Vagina (tissue), 2 donors: ENCODE data around the gene TLCD2.
"Not testable (repeated sequence)": the region's sequence is repeated elsewhere in the genome, so short reads cannot be mapped to it uniquely, and the experiment has no call there.

ENCODE experiments used
- CTCF ChIP-seq, 3 experiments: fragments of 450-650 bp in 2 of 3; fragments of 200-600 bp in 1 of 3; sonication (generic) in 1 of 3; IDR thresholded peaks; one replicate each; pipeline ENCODE4 v1.5.1; 2017 to 2019; ENCODE audit warnings: antibody characterized with exemption in 3 of 3, mild to moderate bottlenecking in 2 of 3, moderate library complexity in 2 of 3
- POLR2A ChIP-seq, 2 donors: fragments of 450-650 bp; IDR thresholded peaks; one replicate each; pipeline ENCODE4 v1.6.1; 2017; ENCODE audit warnings: antibody characterized with exemption in 2 of 2, mild to moderate bottlenecking in 2 of 2, moderate library complexity in 2 of 2

GRCh38 chr17:1708791-1709346 lies 1.3 kb downstream of the TLCD2 start:
- not testable (repeated sequence) for TF ChIP-seq POLR2A, CTCF (IDR thresholded peaks at IDR 0.05)
